Measurements from ENCODE around the gene ZNF784. TPM values are rescaled to one million over a fixed set of nuclear protein-coding genes. Genes with fewer than 3 reads are reported as not detected.

ZNF784 gene
- total and polyA plus RNA-seq, 9 of the 15 experiments (the other 6 are each of a cell fraction or from before 2014, with no cell fraction given), result 0.14 to 6.1 (median 2.1) TPM

GRCh38 chr19:55673465-55673864 lies 49.1 kb upstream of the ZNF784 start (continued):
- TF ChIP-seq MAX (CRISPR knock-in tag; IDR thresholded peaks at IDR 0.05) (peak; percentile 69), NR4A1 (CRISPR knock-in tag; IDR thresholded peaks at IDR 0.05) (no peak), NR4A1 (tag; IDR thresholded peaks at IDR 0.05) (no peak), MEIS2 (IDR thresholded peaks at IDR 0.05; ENCODE audit: partially characterized antibody) (no peak), HDAC1 (IDR thresholded peaks at IDR 0.05) (0 out of 4 replicates have a peak, but pooled peaks of 1 of the 2 experiments have one; percentile 23), FOXJ3 (CRISPR knock-in tag; IDR thresholded peaks at IDR 0.05) (no peak), E2F6 (IDR thresholded peaks at IDR 0.05; ENCODE audit: borderline replicate concordance in 1 of 2, extremely low read depth in 1 of 2, insufficient read depth in 1 of 2, insufficient read length in 1 of 2, low read depth in 1 of 2, low read length in 1 of 2, poor library complexity in 1 of 2, severe bottlenecking in 1 of 2) (peak; percentile 68 to 91), HDAC2 (IDR thresholded peaks at IDR 0.05) (no peak), RBBP5 (IDR thresholded peaks at IDR 0.05; ENCODE audit: borderline replicate concordance, insufficient read depth, low read length, poor library complexity, severe bottlenecking) (peak; percentile 33), SIN3A (IDR thresholded peaks at IDR 0.05; ENCODE audit: borderline replicate concordance in 2 of 2, control insufficient read depth in 1 of 2, low read depth in 2 of 2, low read length in 2 of 2) (peak in 1 of 2 experiments; percentile 39; a peak in 1 of 4 replicates), DACH1 (IDR thresholded peaks at IDR 0.05; ENCODE audit: partially characterized antibody) (no peak), SLC30A9 (CRISPR knock-in tag; IDR thresholded peaks at IDR 0.05) (no peak)
- TF ChIP-seq, protein P1, sequence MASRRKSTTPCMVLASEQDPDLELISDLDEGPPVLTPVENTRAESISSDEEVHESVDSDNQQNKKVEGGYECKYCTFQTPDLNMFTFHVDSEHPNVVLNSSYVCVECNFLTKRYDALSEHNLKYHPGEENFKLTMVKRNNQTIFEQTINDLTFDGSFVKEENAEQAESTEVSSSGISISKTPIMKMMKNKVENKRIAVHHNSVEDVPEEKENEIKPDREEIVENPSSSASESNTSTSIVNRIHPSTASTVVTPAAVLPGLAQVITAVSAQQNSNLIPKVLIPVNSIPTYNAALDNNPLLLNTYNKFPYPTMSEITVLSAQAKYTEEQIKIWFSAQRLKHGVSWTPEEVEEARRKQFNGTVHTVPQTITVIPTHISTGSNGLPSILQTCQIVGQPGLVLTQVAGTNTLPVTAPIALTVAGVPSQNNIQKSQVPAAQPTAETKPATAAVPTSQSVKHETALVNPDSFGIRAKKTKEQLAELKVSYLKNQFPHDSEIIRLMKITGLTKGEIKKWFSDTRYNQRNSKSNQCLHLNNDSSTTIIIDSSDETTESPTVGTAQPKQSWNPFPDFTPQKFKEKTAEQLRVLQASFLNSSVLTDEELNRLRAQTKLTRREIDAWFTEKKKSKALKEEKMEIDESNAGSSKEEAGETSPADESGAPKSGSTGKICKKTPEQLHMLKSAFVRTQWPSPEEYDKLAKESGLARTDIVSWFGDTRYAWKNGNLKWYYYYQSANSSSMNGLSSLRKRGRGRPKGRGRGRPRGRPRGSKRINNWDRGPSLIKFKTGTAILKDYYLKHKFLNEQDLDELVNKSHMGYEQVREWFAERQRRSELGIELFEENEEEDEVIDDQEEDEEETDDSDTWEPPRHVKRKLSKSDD (conservative IDR thresholded peaks at IDR 0.05; ENCODE audit: low read length), result no peak
- TF ChIP-seq, protein P2, sequence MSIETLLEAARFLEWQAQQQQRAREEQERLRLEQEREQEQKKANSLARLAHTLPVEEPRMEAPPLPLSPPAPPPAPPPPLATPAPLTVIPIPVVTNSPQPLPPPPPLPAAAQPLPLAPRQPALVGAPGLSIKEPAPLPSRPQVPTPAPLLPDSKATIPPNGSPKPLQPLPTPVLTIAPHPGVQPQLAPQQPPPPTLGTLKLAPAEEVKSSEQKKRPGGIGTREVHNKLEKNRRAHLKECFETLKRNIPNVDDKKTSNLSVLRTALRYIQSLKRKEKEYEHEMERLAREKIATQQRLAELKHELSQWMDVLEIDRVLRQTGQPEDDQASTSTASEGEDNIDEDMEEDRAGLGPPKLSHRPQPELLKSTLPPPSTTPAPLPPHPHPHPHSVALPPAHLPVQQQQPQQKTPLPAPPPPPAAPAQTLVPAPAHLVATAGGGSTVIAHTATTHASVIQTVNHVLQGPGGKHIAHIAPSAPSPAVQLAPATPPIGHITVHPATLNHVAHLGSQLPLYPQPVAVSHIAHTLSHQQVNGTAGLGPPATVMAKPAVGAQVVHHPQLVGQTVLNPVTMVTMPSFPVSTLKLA (conservative IDR thresholded peaks at IDR 0.05), result peak in 1 of 2 experiments; percentile 40; a peak in 1 of 4 replicates
- TF ChIP-seq, protein P3, sequence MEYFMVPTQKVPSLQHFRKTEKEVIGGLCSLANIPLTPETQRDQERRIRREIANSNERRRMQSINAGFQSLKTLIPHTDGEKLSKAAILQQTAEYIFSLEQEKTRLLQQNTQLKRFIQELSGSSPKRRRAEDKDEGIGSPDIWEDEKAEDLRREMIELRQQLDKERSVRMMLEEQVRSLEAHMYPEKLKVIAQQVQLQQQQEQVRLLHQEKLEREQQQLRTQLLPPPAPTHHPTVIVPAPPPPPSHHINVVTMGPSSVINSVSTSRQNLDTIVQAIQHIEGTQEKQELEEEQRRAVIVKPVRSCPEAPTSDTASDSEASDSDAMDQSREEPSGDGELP (CRISPR knock-in tag; IDR thresholded peaks at IDR 0.05; ENCODE audit: borderline replicate concordance), result no peak
- TF ChIP-seq, protein P4, sequence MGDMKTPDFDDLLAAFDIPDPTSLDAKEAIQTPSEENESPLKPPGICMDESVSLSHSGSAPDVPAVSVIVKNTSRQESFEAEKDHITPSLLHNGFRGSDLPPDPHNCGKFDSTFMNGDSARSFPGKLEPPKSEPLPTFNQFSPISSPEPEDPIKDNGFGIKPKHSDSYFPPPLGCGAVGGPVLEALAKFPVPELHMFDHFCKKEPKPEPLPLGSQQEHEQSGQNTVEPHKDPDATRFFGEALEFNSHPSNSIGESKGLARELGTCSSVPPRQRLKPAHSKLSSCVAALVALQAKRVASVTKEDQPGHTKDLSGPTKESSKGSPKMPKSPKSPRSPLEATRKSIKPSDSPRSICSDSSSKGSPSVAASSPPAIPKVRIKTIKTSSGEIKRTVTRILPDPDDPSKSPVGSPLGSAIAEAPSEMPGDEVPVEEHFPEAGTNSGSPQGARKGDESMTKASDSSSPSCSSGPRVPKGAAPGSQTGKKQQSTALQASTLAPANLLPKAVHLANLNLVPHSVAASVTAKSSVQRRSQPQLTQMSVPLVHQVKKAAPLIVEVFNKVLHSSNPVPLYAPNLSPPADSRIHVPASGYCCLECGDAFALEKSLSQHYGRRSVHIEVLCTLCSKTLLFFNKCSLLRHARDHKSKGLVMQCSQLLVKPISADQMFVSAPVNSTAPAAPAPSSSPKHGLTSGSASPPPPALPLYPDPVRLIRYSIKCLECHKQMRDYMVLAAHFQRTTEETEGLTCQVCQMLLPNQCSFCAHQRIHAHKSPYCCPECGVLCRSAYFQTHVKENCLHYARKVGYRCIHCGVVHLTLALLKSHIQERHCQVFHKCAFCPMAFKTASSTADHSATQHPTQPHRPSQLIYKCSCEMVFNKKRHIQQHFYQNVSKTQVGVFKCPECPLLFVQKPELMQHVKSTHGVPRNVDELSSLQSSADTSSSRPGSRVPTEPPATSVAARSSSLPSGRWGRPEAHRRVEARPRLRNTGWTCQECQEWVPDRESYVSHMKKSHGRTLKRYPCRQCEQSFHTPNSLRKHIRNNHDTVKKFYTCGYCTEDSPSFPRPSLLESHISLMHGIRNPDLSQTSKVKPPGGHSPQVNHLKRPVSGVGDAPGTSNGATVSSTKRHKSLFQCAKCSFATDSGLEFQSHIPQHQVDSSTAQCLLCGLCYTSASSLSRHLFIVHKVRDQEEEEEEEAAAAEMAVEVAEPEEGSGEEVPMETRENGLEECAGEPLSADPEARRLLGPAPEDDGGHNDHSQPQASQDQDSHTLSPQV (IDR thresholded peaks at IDR 0.05), result peak; percentile 78

All from K562 (cell line).